ENCODE data around the gene SLC11A1.
A peak's percentile ranks its signal among the peaks of the same experiment; 100 is the strongest.

Gene SLC11A1

DNA sequence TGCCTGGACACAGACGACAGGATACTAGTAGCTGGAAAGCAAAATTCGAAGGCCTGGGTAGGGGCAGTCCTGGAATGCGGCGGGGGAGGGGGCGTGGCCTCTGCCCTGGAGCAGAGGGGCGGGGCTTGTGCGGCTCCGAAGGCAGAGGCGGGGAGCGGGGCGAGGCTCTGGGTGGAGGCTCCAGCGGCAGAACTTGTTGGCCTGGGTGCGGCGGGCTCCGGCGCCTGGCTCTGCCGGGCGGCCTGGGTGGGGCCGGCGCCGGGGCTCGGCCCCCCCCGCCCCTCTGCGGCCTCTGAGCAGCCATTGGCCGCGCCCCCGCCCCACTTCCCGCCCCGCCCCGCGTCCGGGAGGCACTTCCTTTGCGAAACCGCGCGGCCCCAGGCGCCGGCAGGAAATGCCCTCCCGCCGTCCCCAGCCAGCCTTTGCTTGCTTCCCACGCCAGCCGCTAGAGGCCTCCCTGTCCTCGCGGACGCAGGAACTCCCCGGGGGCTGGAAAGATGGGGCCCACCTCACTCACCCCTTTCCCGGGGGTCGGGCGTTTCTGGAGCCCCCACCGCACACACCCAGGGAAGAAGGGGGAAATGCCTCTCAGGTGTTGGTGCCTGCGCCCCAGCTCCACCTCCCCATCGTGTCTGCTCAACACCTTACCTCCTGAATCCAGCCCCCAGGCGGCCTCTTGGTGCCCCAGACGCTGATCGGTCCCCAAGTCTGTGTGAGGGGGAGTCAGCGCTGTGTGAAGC, 24.3 kb downstream of the SLC11A1 start:
- DNase-seq = peak; percentile 81 to 94

DNA sequence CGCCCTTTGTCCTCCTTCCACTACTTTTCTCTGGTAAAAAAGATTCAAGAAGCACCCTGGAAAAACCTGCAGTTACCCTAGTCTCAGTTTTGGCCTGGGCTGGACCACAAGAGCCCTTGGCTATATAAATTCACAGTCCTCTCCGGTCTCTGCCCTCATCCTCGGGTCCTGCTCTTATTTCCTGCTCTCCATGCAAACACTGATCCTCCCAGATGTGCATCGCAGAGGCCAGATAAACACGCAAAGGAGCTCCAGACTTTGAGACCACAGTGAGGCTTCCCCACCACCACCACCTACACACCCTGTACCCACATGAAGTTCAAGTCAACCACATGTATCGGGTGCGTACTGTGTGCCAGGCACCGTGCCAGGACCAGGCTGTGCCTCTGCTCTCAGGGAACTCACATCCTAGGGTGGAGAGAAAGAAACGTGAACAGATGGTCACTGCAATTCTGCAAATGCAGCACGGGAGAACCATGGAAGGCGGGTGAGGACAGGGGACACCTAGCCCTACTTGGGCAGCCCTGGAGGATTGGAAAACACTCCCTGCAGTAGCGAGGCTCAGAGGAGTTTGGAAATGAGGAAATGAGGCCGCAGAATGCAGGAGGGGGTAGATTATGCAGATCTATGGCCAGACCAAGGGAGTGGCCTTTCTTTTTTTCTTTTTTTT, 25.0 kb downstream of the SLC11A1 start:
- peak; percentile 48 to 69 for DNase-seq

DNA sequence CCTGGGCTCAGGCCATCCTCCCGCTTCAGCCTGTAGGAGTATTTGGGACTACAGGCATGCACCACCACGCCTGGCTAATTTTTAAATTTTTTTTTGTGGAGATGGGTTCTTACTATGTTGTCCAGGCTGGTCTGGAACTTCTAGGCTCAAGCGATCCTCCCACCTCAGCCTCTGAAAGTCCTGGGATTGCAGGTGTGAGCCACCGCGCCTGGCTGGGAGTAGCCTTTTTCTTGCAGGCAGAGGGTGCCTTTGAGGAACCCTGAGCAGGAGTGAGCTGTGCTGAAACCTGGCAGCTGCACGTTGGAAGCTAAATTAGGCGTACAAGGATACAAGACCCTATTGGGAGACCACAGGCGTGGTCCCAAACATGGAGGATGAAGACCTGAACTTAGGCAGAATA, 25.6 kb downstream of the SLC11A1 start:
- DNase-seq = no peak

GRCh38 chr2:218418321-218418716, 36.2 kb downstream of the SLC11A1 start:
- no peak for DNase-seq

DNA sequence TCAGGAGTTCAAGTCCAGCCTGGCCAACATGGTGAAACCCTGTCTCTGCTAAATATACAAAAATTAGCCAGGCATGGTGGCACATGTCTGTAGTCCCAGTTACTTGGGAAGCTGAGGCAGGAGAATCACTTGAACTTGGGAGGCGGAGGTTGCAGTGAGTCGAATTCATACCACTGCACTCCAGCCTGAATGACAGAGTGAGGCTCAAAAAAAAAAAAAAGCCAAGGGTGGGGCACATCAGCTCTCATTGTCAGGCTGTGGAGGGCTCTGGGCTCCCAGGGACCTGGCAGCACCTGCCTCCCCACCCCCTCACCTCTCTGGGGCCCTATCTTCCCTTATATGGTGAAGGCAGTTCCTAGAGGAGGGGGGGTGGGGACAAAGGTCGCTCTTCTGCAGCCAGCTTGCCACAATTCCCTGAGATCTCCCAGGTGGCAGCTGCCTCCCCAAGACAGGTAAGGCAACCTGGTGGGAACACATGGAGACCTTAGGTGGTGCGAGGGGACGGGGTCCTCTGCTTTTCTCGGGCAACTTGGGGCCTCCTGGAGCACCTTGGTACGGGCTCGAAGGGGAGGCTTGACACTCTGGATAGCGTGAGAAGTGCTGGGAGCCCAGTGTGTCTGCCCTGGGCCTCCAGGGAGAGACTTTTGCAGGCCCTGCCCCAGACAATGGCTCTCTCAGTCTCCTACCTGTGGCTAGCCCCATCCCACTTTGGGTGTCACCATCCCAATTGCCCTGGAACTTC, 36.8 kb downstream of the SLC11A1 start, which contains the start of gene VIL1:
TSS of gene VIL1 (plus strand) at position 407 of the 742 bp plus-strand sequence. CDS start 4,656 bp downstream, outside the sequence.
- no peak for DNase-seq

- DNase-seq = no peak
These were observed 37.6 kb downstream of the SLC11A1 start for GRCh38 chr2:218419630-218420216.

- DNase-seq = no peak
These were observed 39.0 kb downstream of the SLC11A1 start for GRCh38 chr2:218421027-218421426.

DNA sequence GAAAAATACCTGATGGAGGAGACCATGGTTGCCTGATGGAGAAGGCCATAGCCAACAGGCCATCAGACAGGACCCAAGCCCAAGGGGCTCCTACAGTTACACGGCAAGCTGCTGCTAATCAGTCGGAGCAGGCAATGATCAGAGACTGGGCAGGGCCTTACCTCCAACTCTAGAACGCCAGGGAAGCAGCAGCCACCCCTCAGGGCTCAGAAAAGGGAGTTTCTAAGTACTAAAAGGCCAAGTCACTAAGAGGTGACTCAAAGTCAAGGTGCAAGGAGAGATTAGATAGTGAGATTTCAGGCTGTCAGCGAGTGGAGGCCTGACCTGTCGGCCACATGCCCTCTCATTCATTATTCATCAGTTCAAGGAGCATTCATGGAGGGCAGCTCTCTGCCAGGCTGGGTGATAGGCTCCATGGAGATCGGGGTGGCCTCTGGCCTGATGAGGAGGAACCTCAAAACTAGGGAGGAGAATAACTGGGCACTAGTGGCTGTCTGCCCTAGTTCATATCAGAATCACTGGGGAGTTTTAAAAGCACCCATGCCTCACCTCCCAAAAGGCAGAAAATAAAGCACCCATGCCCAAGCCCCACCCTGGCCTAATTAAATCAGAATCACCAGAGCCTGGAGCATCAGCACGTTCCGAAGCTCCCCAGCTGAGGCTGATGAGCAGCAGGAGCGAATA, 40.5 kb downstream of the SLC11A1 start:
- DNase-seq = no peak

- DNase-seq = no peak
These were observed 41.5 kb downstream of the SLC11A1 start for GRCh38 chr2:218423584-218423983.

GRCh38 chr2:218425531-218425930, 43.5 kb downstream of the SLC11A1 start:
- DNase-seq = no peak

- no peak for DNase-seq
These were observed 45.7 kb downstream of the SLC11A1 start for GRCh38 chr2:218427741-218428140.

GRCh38 chr2:218428846-218429558, 46.9 kb downstream of the SLC11A1 start:
- no peak for DNase-seq

GRCh38 chr2:218429911-218430692, 48.0 kb downstream of the SLC11A1 start:
- DNase-seq = no peak

GRCh38 chr2:218430721-218431120, 48.6 kb downstream of the SLC11A1 start:
- DNase-seq = no peak

GRCh38 chr2:218431878-218432277, 49.8 kb downstream of the SLC11A1 start:
- DNase-seq = no peak

GRCh38 chr2:218432676-218433365, 50.7 kb downstream of the SLC11A1 start:
- no peak for DNase-seq

GRCh38 chr2:218434456-218434855, 52.4 kb downstream of the SLC11A1 start:
- no peak for DNase-seq

- no peak for DNase-seq
These were observed 53.2 kb downstream of the SLC11A1 start for GRCh38 chr2:218435003-218435982.

- DNase-seq = no peak
These were observed 54.9 kb downstream of the SLC11A1 start for GRCh38 chr2:218436992-218437391.

All from stimulated activated CD4-positive, alpha-beta T cell treated with anti-CD3 and anti-CD28 coated beads, Interleukin-4, amount 100 ng/mL, for 4 hours (primary cell).